ENCODE measurements around the gene RS1.

RS1 gene

GRCh38 chrX:18672008-18672407, at the start of gene RS1:
RS1 (minus strand) TSS chrX:18672108; CDS start chrX:18672068, 40 bp downstream.
- DNase-seq, result no peak

GRCh38 chrX:18719852-18720251, 47.9 kb upstream of the RS1 start:
- DNase-seq, result no peak

- DNase-seq, result no peak
These were observed 43.0 kb upstream of the RS1 start for GRCh38 chrX:18714910-18715309.

GRCh38 chrX:18709833-18710232, 37.9 kb upstream of the RS1 start:
- DNase-seq, result no peak

- DNase-seq, result peak; percentile 83
These were observed 35.6 kb upstream of the RS1 start, which contains the start of gene PPEF1 for GRCh38 chrX:18707426-18708049. PPEF1 (plus strand) TSS chrX:18707645; CDS start chrX:18707781, 136 bp downstream.

- peak; percentile 75 for DNase-seq
These were observed 30.7 kb upstream of the RS1 start for GRCh38 chrX:18702362-18703195.

GRCh38 chrX:18701621-18702361, 29.9 kb upstream of the RS1 start:
- DNase-seq, result peak; percentile 70

- DNase-seq, result peak; percentile 86
These were observed 27.1 kb upstream of the RS1 start for GRCh38 chrX:18698737-18699650.

GRCh38 chrX:18696653-18697052, 24.7 kb upstream of the RS1 start:
- no peak for DNase-seq

GRCh38 chrX:18692541-18692940, 20.6 kb upstream of the RS1 start:
- no peak for DNase-seq

- DNase-seq, result no peak
These were observed 19.5 kb upstream of the RS1 start for GRCh38 chrX:18691431-18691830.

- no peak for DNase-seq
These were observed 16.1 kb upstream of the RS1 start for GRCh38 chrX:18687856-18688495.

- DNase-seq, result no peak
These were observed 11.1 kb upstream of the RS1 start for GRCh38 chrX:18682979-18683387.

GRCh38 chrX:18681996-18682395, 10.1 kb upstream of the RS1 start:
- DNase-seq, result no peak

- DNase-seq, result no peak
These were observed 5.4 kb upstream of the RS1 start for GRCh38 chrX:18677161-18677869.

- peak; percentile 81 for DNase-seq
These were observed 4.6 kb upstream of the RS1 start for GRCh38 chrX:18676470-18676869.

GRCh38 chrX:18676050-18676449, 4.1 kb upstream of the RS1 start:
- DNase-seq, result peak; percentile 50

GRCh38 chrX:18674788-18675735, 3.2 kb upstream of the RS1 start:
- DNase-seq, result peak; percentile 86

GRCh38 chrX:18674417-18674787, 2.5 kb upstream of the RS1 start:
- DNase-seq, result peak; percentile 73

Data from NCI-H69 (cell line).